Measurements from ENCODE around the gene C1QTNF7.
A peak's percentile ranks its signal among the peaks of the same experiment; 100 is the strongest.

The C1QTNF7 gene, protein sequence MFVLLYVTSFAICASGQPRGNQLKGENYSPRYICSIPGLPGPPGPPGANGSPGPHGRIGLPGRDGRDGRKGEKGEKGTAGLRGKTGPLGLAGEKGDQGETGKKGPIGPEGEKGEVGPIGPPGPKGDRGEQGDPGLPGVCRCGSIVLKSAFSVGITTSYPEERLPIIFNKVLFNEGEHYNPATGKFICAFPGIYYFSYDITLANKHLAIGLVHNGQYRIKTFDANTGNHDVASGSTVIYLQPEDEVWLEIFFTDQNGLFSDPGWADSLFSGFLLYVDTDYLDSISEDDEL
- 0 reads per million in 4 donors for total RNA-seq

DNA sequence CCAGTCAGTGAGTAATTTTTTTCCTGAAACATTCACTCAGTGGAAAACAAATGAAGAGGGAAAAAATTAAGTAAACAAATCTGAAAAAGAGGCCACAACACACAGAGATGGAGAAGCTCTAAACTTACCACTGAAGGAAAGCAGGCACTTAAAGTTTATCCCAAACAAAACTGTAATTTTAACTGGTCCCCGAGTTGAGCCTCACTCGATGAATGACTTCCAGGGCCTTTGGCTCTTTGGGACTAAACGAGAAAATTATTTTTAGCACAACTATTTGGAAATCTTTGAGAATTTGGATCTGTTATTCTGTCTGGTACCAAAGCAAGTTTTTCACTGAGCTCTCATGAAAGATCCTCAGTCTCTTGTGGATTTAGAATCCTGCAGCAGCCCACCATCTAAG, at the start of gene C1QTNF7:
TSS of gene C1QTNF7 (plus strand) at position 333 of the 400 bp plus-strand sequence. CDS start 7,711 bp downstream, outside the sequence.
- no peak for DNase-seq

DNA sequence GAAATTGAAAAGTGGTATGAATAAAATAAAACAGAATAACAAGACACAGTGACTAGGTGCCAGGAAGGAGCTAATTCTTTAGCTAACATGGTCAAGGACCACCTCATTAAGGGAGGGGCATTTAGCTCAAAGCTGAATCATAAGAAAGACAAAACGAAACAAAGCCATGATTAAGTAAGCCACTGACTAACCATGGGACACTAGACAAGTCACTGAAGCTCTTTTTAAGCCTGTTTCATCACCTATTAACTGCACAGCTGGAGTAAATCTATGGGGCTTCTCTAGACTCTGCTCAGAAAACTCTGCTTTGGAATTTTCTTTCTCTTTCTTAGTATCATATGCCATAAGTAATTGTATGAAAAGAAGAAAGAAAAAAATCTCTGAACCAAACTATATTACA, 49.8 kb upstream of the C1QTNF7 start:
- no peak for DNase-seq

DNA sequence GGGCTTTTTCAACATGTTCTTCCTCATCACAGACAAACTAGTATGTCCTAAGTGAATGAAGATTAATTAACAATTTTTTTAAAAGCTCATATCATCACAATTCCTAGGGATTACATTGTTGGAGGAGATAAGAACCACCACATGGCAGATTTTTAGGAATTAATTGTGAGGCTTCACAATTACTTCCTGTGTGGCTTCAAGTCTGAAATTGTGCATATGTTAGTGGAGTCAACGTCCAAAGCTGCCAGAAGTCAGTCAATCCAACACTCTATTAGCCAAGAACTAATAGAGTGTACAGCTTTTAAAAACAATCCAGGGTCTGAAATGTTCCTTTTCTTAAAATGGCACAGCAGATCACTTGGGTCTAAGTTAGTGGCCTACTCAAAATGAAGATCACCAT, 49.3 kb upstream of the C1QTNF7 start:
- DNase-seq: no peak

DNA sequence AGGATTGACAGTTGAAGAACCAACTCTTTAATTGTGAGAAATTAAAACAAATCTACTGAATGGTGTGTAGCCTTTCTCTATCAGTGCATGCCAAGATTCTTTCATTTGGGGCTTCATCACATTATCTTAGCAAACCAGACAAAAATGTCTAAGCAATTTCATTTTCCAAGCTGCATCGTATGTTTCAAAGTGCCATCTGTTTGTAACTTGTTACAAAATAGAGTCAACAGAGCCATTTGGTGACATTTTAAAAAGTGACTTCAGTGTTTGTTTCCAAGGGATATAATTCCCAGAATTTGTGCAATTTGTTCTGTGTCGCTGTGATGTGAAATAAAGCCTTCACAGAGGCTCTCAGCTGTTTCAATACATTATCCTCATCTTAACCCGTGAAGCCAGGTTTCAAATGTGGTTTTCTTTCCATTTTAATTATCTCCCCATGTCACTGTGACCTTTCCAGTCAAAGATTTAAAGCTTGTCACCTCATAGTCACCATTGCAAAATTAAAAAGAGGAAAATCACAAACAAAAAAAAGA, 46.0 kb upstream of the C1QTNF7 start:
- no peak for DNase-seq

DNA sequence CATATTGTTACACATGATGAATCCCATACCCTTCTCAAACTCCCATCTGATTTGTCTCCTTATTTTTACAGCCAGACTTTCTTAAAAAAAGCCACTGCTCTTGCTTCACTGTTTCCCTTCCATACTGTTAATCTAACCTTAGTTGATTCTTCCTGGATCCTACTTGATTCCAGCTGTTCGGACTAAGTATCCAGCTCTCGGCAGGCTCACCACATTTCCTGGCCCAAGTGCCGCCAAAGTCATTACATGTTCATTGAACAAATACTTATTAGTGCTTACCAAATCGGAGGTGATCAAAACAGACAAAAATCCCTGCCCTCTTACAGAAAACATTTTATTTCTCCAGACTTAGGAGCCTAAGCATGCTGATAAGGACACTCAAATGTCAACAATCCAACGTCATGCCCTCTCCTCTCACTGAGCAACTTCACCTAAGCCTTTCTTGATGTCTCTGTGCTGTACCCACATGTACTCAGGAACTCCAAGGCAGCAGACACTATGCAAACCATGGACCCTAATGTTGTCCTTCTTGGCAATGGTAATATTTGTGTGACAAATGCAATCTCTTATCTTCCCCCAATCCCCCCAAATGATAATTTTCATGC, 45.1 kb upstream of the C1QTNF7 start:
- DNase-seq: no peak

DNA sequence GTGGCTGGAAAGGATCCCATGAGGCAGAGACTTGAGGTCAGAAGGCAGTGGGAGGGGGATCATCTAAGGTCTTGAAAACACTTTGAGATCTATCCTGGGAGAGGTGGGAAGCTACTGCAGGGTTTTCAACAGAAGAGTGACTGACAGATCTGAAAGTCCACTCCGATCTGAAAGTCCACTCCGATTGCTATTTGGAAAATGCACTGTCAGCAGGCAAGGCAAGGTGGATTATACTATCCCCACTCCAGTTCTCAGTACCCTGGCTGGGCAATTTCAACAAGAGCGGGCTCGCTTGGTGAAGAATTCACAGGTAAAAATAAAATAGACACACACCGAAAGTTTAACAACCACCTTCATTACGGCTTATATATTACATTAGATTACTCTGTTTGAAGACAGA, 42.3 kb upstream of the C1QTNF7 start:
- DNase-seq: no peak

DNA sequence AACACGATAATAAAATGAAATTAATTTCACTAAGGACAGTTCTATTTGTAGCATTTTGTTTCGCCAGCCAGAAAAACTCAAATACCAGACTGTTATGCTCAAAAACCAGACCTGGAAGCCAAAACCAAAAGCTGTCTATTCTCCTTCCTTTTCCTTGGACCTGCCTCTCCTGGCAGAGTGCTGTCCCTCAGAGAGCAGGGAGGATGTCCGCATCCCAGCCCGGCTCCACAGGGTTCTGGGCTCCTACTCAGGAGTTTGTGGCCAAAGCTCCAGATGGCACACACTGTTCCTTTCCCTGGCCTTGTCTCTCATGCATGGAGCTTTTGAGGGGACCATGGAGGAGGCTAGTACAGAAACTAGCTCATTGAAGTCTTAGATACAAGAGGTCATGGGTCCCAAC, 41.9 kb upstream of the C1QTNF7 start:
- DNase-seq: no peak

DNA sequence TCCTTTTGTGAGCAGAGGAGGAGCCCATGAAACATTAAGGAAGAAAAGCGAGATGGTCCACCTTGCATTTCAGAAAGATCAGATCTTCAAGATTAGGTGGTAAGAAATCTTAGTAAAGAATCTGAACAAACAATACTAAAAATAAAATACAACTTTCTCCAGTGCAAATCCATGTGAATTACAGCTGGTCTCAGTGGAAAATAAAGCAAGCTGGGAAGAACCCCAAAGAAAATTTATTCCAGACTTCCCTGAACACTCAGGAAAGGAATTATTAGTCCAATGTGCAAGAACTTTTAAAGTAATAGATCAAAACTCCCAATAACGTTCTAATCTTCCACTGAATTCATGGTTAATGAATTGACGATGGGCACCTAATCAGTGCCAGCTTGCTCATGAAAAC, 37.3 kb upstream of the C1QTNF7 start:
- DNase-seq: no peak

DNA sequence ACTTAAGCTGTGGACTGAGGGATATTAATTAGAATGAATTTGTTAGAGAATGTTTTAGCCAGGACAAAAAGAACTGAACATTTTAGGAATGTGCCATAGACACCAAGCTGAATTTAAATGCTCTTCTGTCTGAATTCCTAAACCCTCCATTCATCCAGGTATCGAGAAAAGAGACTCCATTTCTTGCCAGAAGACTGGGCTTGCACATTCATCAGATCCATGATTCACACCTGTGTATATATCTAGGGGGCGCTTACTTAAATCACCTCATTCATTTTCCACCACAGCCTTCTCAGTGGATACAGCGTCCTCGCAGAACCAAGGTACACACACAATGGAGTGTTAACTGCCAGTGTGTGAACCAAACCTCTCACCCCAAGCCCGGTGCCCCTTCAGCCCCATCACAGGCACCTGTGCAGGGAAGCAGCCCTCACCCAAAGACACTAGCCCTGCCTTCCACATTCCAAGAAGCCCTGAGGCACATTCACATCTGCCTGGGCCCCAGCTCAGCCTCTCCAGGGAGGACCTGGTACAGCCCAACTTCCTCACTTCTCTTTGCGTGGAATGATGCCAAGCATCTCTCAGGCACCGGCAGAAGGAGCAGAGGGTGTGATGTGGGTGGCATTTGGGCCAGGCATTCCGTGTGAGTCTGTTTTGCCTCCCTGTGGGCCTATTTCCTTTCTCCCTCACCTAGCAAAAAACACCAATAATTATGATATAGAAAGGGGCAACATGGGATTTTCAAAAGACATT, 35.6 kb upstream of the C1QTNF7 start:
- DNase-seq: no peak

DNA sequence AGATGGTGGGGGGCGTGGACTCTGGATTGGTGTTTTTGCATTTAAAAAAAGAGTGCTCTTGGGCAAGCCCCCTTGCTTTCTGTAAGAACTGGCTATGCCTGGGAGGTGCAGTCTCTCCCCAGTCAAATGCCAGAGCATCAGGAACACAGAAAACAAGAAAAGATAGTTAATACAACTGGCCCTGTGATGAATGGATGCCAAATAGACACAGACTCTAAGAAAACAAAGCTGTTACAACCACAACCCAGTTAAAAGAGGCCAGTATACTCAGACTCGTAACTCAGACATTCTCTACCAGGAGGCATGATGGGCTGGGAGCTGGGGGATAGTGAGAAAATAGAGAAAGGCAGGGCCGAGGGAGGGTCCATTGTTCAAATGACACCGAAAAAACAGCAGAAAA, 32.5 kb upstream of the C1QTNF7 start:
- no peak for DNase-seq

DNA sequence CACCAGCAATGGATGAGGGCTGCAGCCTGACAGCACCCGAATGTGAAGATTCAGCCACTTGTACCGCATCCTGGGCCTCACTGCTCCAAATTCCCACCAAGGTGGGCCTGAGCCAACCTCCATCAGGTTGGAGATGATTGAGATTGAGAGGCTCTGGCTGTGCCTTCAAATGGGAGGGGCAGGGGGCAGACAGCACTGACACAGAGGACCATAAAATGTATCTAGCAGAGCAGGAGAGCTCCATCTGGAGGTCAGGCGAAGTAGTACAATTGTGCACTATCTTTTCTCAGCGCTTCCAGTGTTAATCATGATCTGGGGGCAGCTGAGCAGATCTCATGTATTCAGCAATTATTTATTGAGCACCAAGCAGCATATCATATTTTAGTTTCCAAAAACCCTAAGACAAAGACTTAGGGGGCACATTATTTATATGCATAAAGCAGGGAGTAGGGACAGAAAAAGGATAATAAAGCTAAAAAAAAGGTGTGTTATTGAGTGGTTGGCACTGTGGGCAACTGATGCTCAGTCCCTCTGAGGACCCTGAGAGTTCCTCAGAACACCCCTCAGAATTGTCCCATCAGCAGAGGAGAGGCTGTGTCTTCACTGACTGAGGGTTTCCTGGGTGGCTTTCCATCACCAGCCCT, 31.6 kb upstream of the C1QTNF7 start:
- DNase-seq: peak in 4 of 5 donors; percentile 9 to 56 (median 26)

DNA sequence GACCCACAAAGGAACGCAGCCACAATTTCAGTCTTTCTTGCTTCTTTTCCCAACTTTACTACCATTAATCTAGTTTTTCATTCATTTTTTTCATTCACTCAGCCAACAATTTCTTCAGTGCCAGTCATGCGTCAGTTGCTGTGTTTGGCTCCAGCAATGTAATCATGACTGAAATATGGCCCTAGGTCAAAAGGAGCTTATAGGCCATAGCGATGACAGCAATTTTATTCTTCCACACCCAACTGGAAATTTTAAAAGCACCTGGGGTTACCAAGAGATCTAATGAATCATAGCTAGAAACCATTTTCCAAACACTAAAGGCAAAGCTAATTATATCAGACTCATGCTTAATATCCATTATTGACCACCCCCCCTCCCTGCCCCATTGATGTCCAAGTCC, 29.8 kb upstream of the C1QTNF7 start:
- DNase-seq: no peak

DNA sequence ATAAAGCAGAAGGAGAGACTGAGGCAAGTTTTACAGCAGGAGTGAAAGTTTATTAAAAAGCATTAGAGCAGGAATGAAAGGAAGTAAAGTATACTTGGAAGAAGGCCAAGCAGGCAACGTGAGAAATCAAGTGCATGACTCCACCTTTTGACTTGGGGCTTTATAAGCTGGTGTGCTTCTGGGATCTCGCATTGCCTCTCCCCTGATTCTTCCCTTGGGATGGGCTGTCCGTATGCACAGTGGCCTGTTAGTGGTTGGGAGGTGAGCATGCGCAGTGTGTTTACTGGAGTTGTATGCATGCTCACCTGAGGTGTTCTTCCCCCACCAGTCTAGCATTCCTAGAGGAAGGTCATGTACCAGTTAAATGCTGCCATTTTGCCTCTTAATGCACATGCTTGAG, 29.1 kb upstream of the C1QTNF7 start:
- DNase-seq: no peak

DNA sequence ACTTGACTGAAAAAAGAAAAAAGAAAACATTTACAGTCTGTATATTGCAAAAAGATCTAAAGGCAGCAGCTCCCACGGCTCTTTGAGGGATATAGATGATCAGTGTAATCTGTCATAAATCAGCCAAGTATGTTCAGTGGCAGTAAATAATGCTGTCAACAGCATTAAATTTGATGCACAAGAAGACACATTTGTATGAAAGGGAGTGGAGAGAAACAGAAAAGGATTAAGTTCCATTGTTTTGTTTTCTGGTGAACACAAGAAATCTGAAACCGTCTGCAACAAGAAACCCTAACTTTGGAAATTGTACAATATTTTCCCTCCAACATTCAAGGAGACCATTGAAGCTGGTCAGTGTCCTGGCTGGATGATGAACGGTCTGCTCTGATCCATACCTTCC, 27.6 kb upstream of the C1QTNF7 start:
- no peak for DNase-seq

DNA sequence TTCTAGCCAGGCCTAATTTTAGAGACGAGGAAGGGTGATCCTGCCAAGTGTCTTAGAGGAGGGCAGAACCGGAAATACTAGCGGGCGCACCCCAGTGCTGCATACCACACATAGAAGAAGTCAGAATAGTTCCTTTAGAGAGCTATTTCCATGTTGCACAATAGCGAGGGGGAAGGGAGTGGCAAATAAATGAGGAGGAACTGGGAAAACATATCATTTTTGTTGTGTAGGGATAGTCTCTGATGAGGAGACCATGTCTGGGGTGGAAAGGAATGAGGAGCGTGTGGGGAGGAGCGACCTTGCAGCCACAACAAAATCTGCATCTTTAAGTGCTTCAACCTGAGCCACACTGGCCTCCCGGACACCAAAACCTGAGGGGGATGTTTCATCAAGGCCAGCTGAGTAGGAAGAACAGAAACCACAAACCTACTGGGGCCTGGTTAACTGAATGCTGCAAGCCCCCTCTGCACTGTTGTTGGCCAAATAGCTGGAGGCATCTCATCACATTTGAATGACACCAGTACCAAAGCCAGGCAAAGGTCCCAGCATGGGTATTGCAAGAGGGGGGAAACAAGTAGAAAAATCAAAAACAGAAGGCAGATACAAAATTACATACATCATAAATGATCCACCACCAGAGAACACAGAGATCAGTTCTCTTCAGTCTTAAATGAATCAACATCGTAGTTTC, 26.7 kb upstream of the C1QTNF7 start:
- peak in 1 of 5 donors; percentile 65 for DNase-seq

DNA sequence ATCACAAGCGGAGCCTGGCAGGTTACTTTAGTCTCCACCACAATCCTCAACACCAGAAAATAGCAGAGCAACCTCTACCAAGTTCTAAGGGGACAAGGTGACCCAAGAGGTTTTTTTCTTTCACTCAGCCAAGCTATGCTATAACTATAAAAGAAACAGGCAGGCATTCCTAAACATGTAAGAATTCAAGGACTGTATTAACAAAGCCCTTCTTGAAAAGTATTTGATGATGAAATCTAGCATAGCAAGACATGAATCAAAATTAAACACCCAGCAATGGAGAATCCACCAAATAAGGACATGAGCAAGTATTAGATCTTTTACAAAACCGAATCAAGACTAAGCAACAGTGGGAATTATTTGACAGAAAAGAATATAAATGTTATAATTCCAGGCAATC, 25.7 kb upstream of the C1QTNF7 start:
- DNase-seq: no peak

DNA sequence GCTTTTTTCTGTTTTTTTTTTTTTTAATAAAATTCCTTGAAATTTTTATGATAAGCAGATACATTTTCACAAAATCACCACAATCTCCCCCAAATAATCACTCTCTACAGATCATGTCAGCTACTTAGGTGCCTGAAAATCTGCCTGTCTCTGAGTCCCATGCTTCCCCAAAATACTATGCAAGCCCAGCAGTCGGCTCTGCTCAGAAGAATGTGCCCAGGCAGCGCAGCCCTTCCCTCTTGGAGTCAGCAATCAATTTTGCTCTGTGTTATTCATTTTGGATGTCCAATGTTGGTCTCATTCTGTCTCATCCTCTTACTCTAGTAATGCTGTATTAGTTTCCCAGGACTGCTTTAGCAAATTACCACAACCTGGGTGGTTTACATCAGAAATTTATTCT, 24.9 kb upstream of the C1QTNF7 start:
- DNase-seq: no peak

DNA sequence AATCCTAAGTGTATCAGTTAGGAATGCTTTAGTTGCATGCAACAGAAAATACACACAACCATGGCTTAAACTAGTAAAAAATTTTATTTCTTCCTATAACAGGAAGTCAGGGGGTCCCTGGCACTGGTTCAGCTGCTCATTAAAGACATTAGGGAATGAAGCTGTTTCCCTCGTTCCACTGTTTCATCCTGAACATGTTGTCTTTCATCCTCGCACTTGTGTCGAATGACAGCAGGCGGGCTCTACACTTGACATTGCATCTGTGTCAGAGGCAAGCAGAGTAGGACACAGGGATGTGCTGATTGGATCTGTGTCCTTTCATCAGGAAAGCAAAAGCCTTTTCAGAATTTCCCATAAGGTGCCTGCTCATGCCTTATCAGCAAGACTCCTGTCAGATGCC, 22.8 kb upstream of the C1QTNF7 start:
- no peak for DNase-seq

DNA sequence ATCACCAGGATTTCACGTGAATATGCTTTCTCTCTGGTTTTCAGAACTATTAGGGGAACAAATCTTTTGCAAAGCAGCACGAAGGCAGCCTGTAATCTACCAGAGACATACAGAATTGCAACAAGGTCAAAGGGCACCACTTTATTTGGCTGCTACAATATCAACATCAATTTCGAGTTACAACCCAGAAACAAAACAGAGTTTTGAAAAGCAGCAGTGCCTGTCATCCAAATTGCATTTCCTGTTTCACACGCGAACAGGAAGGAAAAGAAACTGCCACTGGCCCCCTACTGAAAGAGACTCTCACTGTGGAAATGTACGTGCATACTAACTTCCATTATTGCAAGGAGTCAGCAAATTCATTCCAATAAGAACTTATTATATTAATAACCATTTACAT, 17.1 kb upstream of the C1QTNF7 start:
- DNase-seq: peak in 1 of 5 donors; percentile 59

DNA sequence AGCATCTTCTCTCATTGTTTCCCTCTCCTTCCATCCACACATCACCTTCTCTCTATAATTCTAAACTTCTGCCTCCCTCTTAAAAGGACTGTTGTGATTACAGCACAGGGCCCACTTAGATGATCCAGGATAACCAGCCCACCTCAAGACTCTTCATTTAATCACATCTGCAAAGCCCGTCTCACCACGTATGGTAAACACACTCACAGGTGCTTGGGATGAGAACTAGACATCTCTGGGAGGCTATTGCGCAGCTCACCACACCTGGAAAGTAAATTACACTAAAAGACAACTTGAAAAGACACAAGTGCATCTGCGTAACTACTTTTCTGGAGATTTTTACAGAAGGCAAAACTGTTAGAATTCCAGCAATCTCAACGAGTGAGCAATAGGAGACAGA, 15.4 kb upstream of the C1QTNF7 start:
- no peak for DNase-seq

DNA sequence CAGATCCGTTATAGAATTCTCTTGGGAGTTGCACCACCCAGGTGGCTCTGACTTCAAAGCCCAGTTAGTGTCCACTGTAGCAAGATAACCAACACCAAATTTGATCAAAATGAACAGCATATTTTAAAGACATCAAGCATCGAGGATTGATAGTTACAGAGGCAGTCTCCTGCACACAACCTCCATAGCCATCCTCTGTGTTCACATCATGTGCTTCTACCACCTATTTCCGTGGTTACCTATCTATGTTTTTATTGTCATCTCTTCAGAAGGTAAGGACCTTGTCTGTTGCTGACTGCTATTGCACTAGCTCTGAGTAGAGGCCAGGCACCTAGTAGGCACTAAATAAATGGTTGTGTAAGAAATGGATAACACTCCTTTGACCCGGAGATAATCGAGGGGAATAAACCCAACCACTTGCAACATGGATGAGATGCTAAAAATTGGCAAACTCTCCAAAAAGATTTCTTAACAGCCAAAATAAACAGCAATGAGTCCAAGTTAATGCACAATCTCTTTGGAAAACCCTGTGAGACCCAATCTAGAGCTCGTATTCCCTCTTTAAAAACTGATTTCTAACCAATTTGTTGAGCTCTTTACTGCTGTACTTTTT, 14.7 kb upstream of the C1QTNF7 start:
- no peak for DNase-seq

DNA sequence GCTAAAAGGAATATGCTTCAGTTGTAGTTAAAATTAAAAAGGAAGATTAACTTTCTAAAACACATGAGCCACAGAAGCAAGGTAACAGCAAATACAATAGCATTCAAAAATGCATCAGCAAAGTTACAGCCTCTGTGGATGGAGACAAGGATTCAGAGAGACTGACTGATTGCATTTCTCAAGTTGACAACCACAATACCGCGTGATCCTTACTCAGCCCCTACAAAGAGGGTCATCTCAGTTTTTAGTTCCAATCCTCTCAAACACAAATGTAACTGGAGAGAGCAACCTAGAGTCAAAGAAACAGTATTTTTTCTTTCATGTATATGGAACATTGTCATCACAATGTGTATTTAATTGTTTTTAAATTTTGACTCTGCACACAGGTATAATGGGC, 14.2 kb upstream of the C1QTNF7 start:
- DNase-seq: no peak

Data from T-helper 1 cell (primary cell).